Measurements from ENCODE around the gene DLST. TPM values are rescaled to one million over a fixed set of nuclear protein-coding genes. Genes with fewer than 3 reads are reported as not detected.

The DLST gene
- polyA plus RNA-seq, 1 donor (not counting 4 experiments of a cell fraction or from before 2014, with no cell fraction given): 114 TPM

GRCh38 chr14:74913986-74914573, 32.4 kb downstream of the DLST start:
- Histone ChIP-seq H3K4me1 (ENCODE audit: control insufficient read depth, extremely low read depth, insufficient read depth, low read length) (peaks cover 13% of the 10 kb centered on the region), H3K27me3 (ENCODE audit: control insufficient read depth, extremely low read depth, insufficient read depth, low read length) (no peaks in the 10 kb centered on the region), H3K9me1 (ENCODE audit: control insufficient read depth, extremely low read depth, insufficient read depth, low read length) (no peaks in the 10 kb centered on the region), H4K20me1 (ENCODE audit: control insufficient read depth, extremely low read depth, insufficient read depth, low read length) (no peaks in the 10 kb centered on the region), H3K9me3 (ENCODE audit: control insufficient read depth, low read depth, low read length) (no peaks in the 10 kb centered on the region), H3K9ac (ENCODE audit: control insufficient read depth, extremely low read depth, insufficient read depth, low read length) (no peak overlapping the region), H3K79me2 (ENCODE audit: control insufficient read depth, insufficient read depth, low read length) (no peaks in the 10 kb centered on the region), H3K4me2 (ENCODE audit: control insufficient read depth, extremely low read depth, insufficient read depth, low read depth, low read length) (no peak overlapping the region), H2AFZ (ENCODE audit: control insufficient read depth, low read length) (no peak overlapping the region), H3K27ac (ENCODE audit: control insufficient read depth, insufficient read depth, low read length) (no peak overlapping the region), H3K36me3 (ENCODE audit: control insufficient read depth in 2 of 2, extremely low read depth in 1 of 2, insufficient read depth in 2 of 2, low read length in 2 of 2) (no peaks in the 10 kb centered on the region), H3K4me3 (ENCODE audit: control insufficient read depth in 2 of 3, extremely low read depth in 1 of 3, insufficient read depth in 2 of 3, low read depth in 1 of 3, low read length in 3 of 3) (no peak overlapping the region)
- FAIRE-seq (peak; percentile 96), DNase-seq (ENCODE audit: low read depth, low spot score) (no peak)
- dilution Hi-C loops (cut with MboI; ENCODE audit: extremely low pct_ligation_motif_present, low sequenced_read_pairs): no loop called here
- peak; percentile 81 to 88 (median 86) for TF ChIP-seq CTCF (optimal IDR thresholded peaks at IDR 0.05 in 1 of 3, IDR thresholded peaks at IDR 0.05 in 1 of 3, conservative IDR thresholded peaks at IDR 0.05 in 1 of 3; ENCODE audit: extremely low read depth in 1 of 3, insufficient read depth in 2 of 3, low read length in 3 of 3)
- no peak for TF ChIP-seq EZH2 (IDR thresholded peaks at IDR 0.05; ENCODE audit: low read length)

- Histone ChIP-seq H3K4me3 (ENCODE audit: control insufficient read depth in 2 of 3, extremely low read depth in 1 of 3, insufficient read depth in 2 of 3, low read depth in 1 of 3, low read length in 3 of 3) (no peak overlapping the region), H3K4me1 (ENCODE audit: control insufficient read depth, extremely low read depth, insufficient read depth, low read length) (peaks cover 13% of the 10 kb centered on the region), H3K9me3 (ENCODE audit: control insufficient read depth, low read depth, low read length) (no peaks in the 10 kb centered on the region), H2AFZ (ENCODE audit: control insufficient read depth, low read length) (no peak overlapping the region), H4K20me1 (ENCODE audit: control insufficient read depth, extremely low read depth, insufficient read depth, low read length) (no peaks in the 10 kb centered on the region), H3K79me2 (ENCODE audit: control insufficient read depth, insufficient read depth, low read length) (no peaks in the 10 kb centered on the region), H3K27me3 (ENCODE audit: control insufficient read depth, extremely low read depth, insufficient read depth, low read length) (no peaks in the 10 kb centered on the region), H3K27ac (ENCODE audit: control insufficient read depth, insufficient read depth, low read length) (no peak overlapping the region), H3K9ac (ENCODE audit: control insufficient read depth, extremely low read depth, insufficient read depth, low read length) (no peak overlapping the region), H3K4me2 (ENCODE audit: control insufficient read depth, extremely low read depth, insufficient read depth, low read depth, low read length) (no peak overlapping the region), H3K36me3 (ENCODE audit: control insufficient read depth in 2 of 2, extremely low read depth in 1 of 2, insufficient read depth in 2 of 2, low read length in 2 of 2) (no peaks in the 10 kb centered on the region), H3K9me1 (ENCODE audit: control insufficient read depth, extremely low read depth, insufficient read depth, low read length) (no peaks in the 10 kb centered on the region)
- DNase-seq (ENCODE audit: low read depth, low spot score): no peak
- FAIRE-seq: no peak
- dilution Hi-C loops (cut with MboI; ENCODE audit: extremely low pct_ligation_motif_present, low sequenced_read_pairs): no loop called here
- no peak for TF ChIP-seq EZH2 (IDR thresholded peaks at IDR 0.05; ENCODE audit: low read length)
- TF ChIP-seq CTCF (optimal IDR thresholded peaks at IDR 0.05 in 1 of 3, IDR thresholded peaks at IDR 0.05 in 1 of 3, conservative IDR thresholded peaks at IDR 0.05 in 1 of 3; ENCODE audit: extremely low read depth in 1 of 3, insufficient read depth in 2 of 3, low read length in 3 of 3): no peak
These were observed 33.7 kb downstream of the DLST start for GRCh38 chr14:74915426-74915825.
